ENCODE data around the gene MT1A. TPM values are rescaled to one million over a fixed set of nuclear protein-coding genes. Genes with fewer than 3 reads are reported as not detected.

The MT1A gene
- total and polyA plus RNA-seq, 4 donors: 1.1 to 438 (median 51.5) TPM

DNA sequence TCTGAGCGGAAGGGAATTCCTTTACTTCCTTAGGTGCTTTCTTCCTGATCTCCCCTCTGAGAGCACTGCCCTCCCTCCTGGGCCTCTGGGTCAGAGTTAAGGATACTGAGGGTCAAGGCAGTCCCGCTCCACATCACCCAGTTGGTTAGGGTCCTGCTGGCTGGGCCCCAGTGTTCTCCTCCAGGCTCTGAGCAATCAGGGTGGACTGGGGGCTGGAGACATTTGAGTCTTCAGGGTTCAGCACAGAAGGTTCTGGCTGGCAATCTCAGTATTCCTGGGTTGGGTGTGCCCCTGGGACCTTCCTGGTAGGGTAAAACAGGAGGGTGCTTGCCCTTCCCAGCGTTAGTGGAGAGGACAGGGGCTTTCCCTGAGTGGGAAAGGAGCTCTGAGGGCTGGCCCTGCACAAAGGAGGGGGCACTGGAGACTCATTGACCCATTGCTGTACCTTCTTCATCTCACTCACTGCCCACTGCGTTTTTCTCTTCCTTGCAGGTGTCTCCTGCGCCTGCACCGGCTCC lies 5.6 kb upstream of the MT1A start:
- no peak for TF ChIP-seq CTCF (IDR thresholded peaks at IDR 0.05; ENCODE audit: control extremely low read depth, extremely low read depth)
- DNase-seq (no peak), ATAC-seq (ENCODE audit: insufficient read depth, low FRiP score) (peak; percentile 19)
- peak overlapping the region; percentile 37 for H3K4me3 ChIP-seq
- peak overlapping the region; percentile 17 to 87 for H3K27ac ChIP-seq (ENCODE audit: low read depth in 1 of 2, low read length in 1 of 2)
- peaks cover 0 to 12% (median 0%) of the 10 kb centered on the region in 5 donors for H3K4me1 ChIP-seq (ENCODE audit: control insufficient read depth in 5 of 5, insufficient read depth in 5 of 5, low read length in 5 of 5)
- H3K27me3 ChIP-seq (ENCODE audit: control insufficient read depth in 3 of 3, insufficient read depth in 3 of 3, low read length in 2 of 3): peaks cover 0 to 77% (median 65%) of the 10 kb centered on the region in 3 donors
- peaks cover 0 to 10% (median 0%) of the 10 kb centered on the region in 4 donors for H3K9me3 ChIP-seq (ENCODE audit: control insufficient read depth in 4 of 4, insufficient read depth in 3 of 4, low read length in 3 of 4)
- 15 to 32% methylated on average over 6 of the region's 6 CpGs for WGBS, 2 donors
- no peaks in the 10 kb centered on the region for H3K36me3 ChIP-seq (ENCODE audit: control insufficient read depth in 4 of 4, insufficient read depth in 4 of 4, low read length in 4 of 4)
- no peak overlapping the region for H3K9ac ChIP-seq (ENCODE audit: insufficient read depth in 1 of 2, low read length in 2 of 2)

DNA sequence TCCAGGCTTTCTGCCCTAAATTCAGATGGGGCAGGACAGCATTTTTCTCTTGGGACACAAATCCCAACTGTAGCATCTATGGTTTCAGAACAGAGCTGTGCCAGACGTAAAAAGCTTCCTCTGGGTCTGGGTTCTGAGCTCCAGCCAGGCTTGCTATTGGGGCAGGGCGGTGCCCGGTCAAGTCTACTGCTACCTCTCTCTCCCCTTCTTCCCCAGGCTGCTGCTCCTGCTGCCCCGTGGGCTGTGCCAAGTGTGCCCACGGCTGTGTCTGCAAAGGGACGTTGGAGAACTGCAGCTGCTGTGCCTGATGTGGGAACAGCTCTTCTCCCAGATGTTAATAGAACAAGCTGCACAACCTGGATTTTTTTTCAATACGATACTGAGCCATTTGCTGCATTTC lies 4.9 kb upstream of the MT1A start:
- WGBS, 2 donors: 31 to 68% methylated on average over 7 of the region's 7 CpGs
- ATAC-seq (ENCODE audit: insufficient read depth, low FRiP score) (no peak), DNase-seq (no peak)
- Histone ChIP-seq H3K9ac (ENCODE audit: insufficient read depth in 1 of 2, low read length in 2 of 2) (no peak overlapping the region), H3K27ac (ENCODE audit: low read depth in 1 of 2, low read length in 1 of 2) (no peak overlapping the region), H3K4me3 (no peak overlapping the region), H3K4me1 (ENCODE audit: control insufficient read depth in 5 of 5, insufficient read depth in 5 of 5, low read length in 5 of 5) (peaks cover 0 to 13% (median 0%) of the 10 kb centered on the region in 5 donors), H3K9me3 (ENCODE audit: control insufficient read depth in 4 of 4, insufficient read depth in 3 of 4, low read length in 3 of 4) (peaks cover 0 to 10% (median 0%) of the 10 kb centered on the region in 4 donors), H3K27me3 (ENCODE audit: control insufficient read depth in 3 of 3, insufficient read depth in 3 of 3, low read length in 2 of 3) (peaks cover 0 to 82% (median 70%) of the 10 kb centered on the region in 3 donors), H3K36me3 (ENCODE audit: control insufficient read depth in 4 of 4, insufficient read depth in 4 of 4, low read length in 4 of 4) (no peaks in the 10 kb centered on the region)
- TF ChIP-seq CTCF (IDR thresholded peaks at IDR 0.05; ENCODE audit: control extremely low read depth, extremely low read depth): no peak

DNA sequence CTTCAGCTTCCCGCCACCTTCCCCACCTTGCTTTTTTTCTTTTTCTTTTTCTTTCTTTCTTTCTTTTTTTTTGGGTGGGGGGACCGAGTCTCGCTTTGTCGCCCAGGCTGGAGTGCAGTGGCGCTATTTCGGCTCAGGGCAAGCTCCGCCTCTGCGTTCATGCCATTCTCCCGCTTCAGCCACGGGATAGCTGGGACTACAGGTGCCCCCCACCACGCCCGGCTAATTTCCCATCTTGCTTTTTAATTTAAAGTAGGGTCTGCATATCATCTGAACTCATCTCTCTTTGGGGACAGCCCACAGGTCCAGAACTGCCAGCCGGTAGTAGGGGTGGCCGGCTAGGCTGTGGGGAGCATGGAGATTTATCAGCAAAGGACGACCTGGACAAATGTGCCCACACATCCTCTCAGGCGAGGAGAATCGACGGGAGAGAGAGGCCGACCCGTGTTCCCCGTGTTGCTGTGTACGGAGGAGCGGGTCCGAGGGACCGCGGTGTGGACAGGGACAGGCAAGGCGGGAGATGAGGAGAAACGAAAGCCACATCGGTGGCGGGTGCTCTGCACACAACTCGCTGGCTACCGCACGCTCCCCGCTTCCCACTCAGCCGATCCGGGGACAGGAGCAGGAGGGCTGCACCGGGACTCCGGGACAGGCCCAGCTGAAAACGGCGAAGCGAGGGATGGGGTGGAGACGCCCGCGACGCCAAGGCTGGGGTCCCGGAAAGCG lies 3.6 kb upstream of the MT1A start:
- peaks cover 0 to 8% (median 0%) of the 10 kb centered on the region in 4 donors for H3K9me3 ChIP-seq (ENCODE audit: control insufficient read depth in 4 of 4, insufficient read depth in 3 of 4, low read length in 3 of 4)
- no peak overlapping the region for H3K4me3 ChIP-seq
- H3K27ac ChIP-seq (ENCODE audit: low read depth in 1 of 2, low read length in 1 of 2): no peak overlapping the region
- H3K4me1 ChIP-seq (ENCODE audit: control insufficient read depth in 5 of 5, insufficient read depth in 5 of 5, low read length in 5 of 5): peaks cover 0 to 17% (median 5%) of the 10 kb centered on the region in 5 donors
- no peak for ATAC-seq (ENCODE audit: insufficient read depth, low FRiP score)
- peaks cover 0 to 89% (median 83%) of the 10 kb centered on the region in 3 donors for H3K27me3 ChIP-seq (ENCODE audit: control insufficient read depth in 3 of 3, insufficient read depth in 3 of 3, low read length in 2 of 3)
- H3K36me3 ChIP-seq (ENCODE audit: control insufficient read depth in 4 of 4, insufficient read depth in 4 of 4, low read length in 4 of 4): no peaks in the 10 kb centered on the region
- no peak overlapping the region for H3K9ac ChIP-seq (ENCODE audit: insufficient read depth in 1 of 2, low read length in 2 of 2)
- TF ChIP-seq CTCF (IDR thresholded peaks at IDR 0.05; ENCODE audit: control extremely low read depth, extremely low read depth): no peak
- 28 to 35% methylated on average over 47 of the region's 47 CpGs for WGBS, 2 donors
- DNase-seq: no peak
